ENCODE data around the gene COL4A5.

Gene COL4A5

GRCh38 chrX:108735091-108735678 lies 295.5 kb downstream of the COL4A5 start (continued):
- TF ChIP-seq CTCF (tag by site-specific recombination; IDR thresholded peaks at IDR 0.05) (peak; percentile 56), WT1 (tag by site-specific recombination; IDR thresholded peaks at IDR 0.05) (no peak), ZNF404 (tag by site-specific recombination; IDR thresholded peaks at IDR 0.05) (no peak), HIC1 (tag by site-specific recombination; IDR thresholded peaks at IDR 0.05) (no peak), ZEB2 (tag by site-specific recombination; IDR thresholded peaks at IDR 0.05) (no peak), ZNF132 (tag by site-specific recombination; IDR thresholded peaks at IDR 0.05; ENCODE audit: borderline replicate concordance) (no peak), PRDM10 (tag by site-specific recombination; IDR thresholded peaks at IDR 0.05) (0 out of 2 replicates have a peak, but pooled peaks have one; percentile 7), ZNF133 (tag by site-specific recombination; IDR thresholded peaks at IDR 0.05) (no peak), SCRT1 (tag by site-specific recombination; IDR thresholded peaks at IDR 0.05; ENCODE audit: borderline replicate concordance) (peak; percentile 19; the same call in 1 of the 2 replicates), ZBTB48 (tag by site-specific recombination; IDR thresholded peaks at IDR 0.05) (no peak), ZNF596 (tag by site-specific recombination; IDR thresholded peaks at IDR 0.05) (no peak), ZBTB20 (tag by site-specific recombination; IDR thresholded peaks at IDR 0.05) (peak; percentile 43), ZNF354C (tag by site-specific recombination; IDR thresholded peaks at IDR 0.05; ENCODE audit: borderline replicate concordance, low read depth) (no peak), ZNF560 (tag by site-specific recombination; IDR thresholded peaks at IDR 0.05; ENCODE audit: borderline replicate concordance) (no peak)

- Histone ChIP-seq H3K9me3 (ENCODE audit: control insufficient read depth, insufficient read depth, low read depth, low read length) (no peaks in the 10 kb centered on the region), H3K36me3 (ENCODE audit: control insufficient read depth in 2 of 2, insufficient read depth in 1 of 2, low read length in 2 of 2) (peaks cover under 1 to 45% of the 10 kb centered on the region in 2 experiments; a peak in 1 of 3 replicates), H3K27ac (ENCODE audit: extremely low read depth, low read depth, low read length) (peak overlapping the region; percentile 90), H3K4me3 (ENCODE audit: low read depth, low read length) (peak overlapping the region; percentile 44), H3K4me1 (ENCODE audit: control insufficient read depth, insufficient read depth, low read length) (no peaks in the 10 kb centered on the region)
- ChIA-PET POLR2A (interaction anchor here (0.6 to 1.2 kb wide), 2 partner anchors 11 to 34 kb away, joined by 3 to 4 read pairs; no protein-coding TSS in a partner anchor), CTCF (interaction anchor here (0.6 to 1.5 kb wide), 4 partner anchors 36 to 904 kb away, joined by 3 to 4 read pairs (median 3); no protein-coding TSS in a partner anchor)
- TF ChIP-seq ZNF433 (tag by site-specific recombination; IDR thresholded peaks at IDR 0.05; ENCODE audit: low read depth): no peak
- no peak for TF ChIP-seq ZNF24 (tag by site-specific recombination; IDR thresholded peaks at IDR 0.05)
- no peak for TF ChIP-seq MZF1 (tag by site-specific recombination; IDR thresholded peaks at IDR 0.05; ENCODE audit: borderline replicate concordance)
- no peak for TF ChIP-seq OVOL3 (tag by site-specific recombination; IDR thresholded peaks at IDR 0.05)
- TF ChIP-seq ZNF777 (tag by site-specific recombination; IDR thresholded peaks at IDR 0.05; ENCODE audit: borderline replicate concordance): peak; percentile 67; the same call in 1 of the 2 replicates
- TF ChIP-seq ZNF133 (tag by site-specific recombination; IDR thresholded peaks at IDR 0.05): no peak
- TF ChIP-seq ZNF626 (tag by site-specific recombination; IDR thresholded peaks at IDR 0.05): no peak
- no peak for TF ChIP-seq ZNF664 (tag by site-specific recombination; IDR thresholded peaks at IDR 0.05)
- TF ChIP-seq ZNF155 (tag by site-specific recombination; IDR thresholded peaks at IDR 0.05): no peak
- TF ChIP-seq ZBTB26 (tag by site-specific recombination; optimal IDR thresholded peaks at IDR 0.05): peak; percentile 51
- no peak for TF ChIP-seq GFI1B (tag by site-specific recombination; IDR thresholded peaks at IDR 0.05)
These were observed 296.3 kb downstream of the COL4A5 start for GRCh38 chrX:108735679-108736508.
